Naive thymus-derived CD4-positive, alpha-beta T cell (primary cell): Measurements from ENCODE around the gene PHF2. TPM values are rescaled to one million over a fixed set of nuclear protein-coding genes. Genes with fewer than 3 reads are reported as not detected.

ENCODE experiments used
- microRNA-seq: library from miRNA; unstranded; fragments of <30 nt; microRNA quantifications from one replicate; pipeline ENCODE4 v1.2.0, GENCODE V29; 2022; ENCODE audit warnings: borderline microRNAs expressed
- polyA plus RNA-seq, 2 donors: library from polyadenylated mRNA; unstranded; fragments of 300-500 nt; fragmentation: Illumina TruSeq; gene quantifications; one replicate each; pipeline ENCODE4 v1.2.3, GENCODE V29; 2021
- total RNA-seq, 6 experiments: library from RNA in 5 of 6; stranded (reverse) in 5 of 6; gene quantifications; 1 replicate in 5 of 6; 2 replicates in 1 of 6; pipeline ENCODE4 v1.2.3 and lab custom pipeline; 2021 to 2026

The PHF2 gene
- total and polyA plus RNA-seq, 7 experiments from 2014 or later, result 1.0 to 39.3 (median 28.6) TPM

Small RNA genes lying within 50 kb of the gene (microRNA-seq; reads per million reads assigned to microRNA genes)
- gene MIR548AU, result not detected

Other genes starting within 250 kb of the PHF2 start
- 100 to 1,000 TPM in 1 of 5 experiments, 10 to 100 TPM in 4; 62.8 to 136 (median 81.2) TPM for gene FAM120A, start 124.9 kb upstream of the PHF2 start, total RNA-seq
- 1 to 10 TPM; 9.0 to 9.5 TPM for gene FAM120A, start 124.9 kb upstream of the PHF2 start, polyA plus RNA-seq
- gene FAM120AOS, start 123.0 kb upstream of the PHF2 start, total RNA-seq, result 10 to 100 TPM; 36.7 to 49.5 (median 42.3) TPM
- gene FAM120AOS, start 123.0 kb upstream of the PHF2 start, polyA plus RNA-seq, result 10 to 100 TPM; 54.8 to 62.1 TPM